HG02981 (cell line): ENCODE results near the gene CPSF3.
"Not testable (repeated sequence)": the region's sequence is repeated elsewhere in the genome, so short reads cannot be mapped to it uniquely, and the experiment has no call there.

ENCODE experiments used
- ATAC-seq: cut with Tn5 transposase; IDR thresholded peaks from one replicate; pipeline ENCODE4 v1.9.1; 2021; ENCODE audit warnings: mild to moderate bottlenecking, moderate library complexity; ENCODE audit not compliant: unreplicated experiment

CPSF3 gene

GRCh38 chr2:9498210-9498609 is 74.8 kb downstream of the CPSF3 start:
- no peak for ATAC-seq

- ATAC-seq = no peak
Observed at GRCh38 chr2:9508931-9509330, 85.5 kb downstream of the CPSF3 start.

- ATAC-seq = not testable (repeated sequence)
Observed at GRCh38 chr2:9513946-9514345, 90.5 kb downstream of the CPSF3 start.

- no peak for ATAC-seq
Observed at GRCh38 chr2:9517118-9517782, 93.8 kb downstream of the CPSF3 start.

- ATAC-seq = no peak
Observed at GRCh38 chr2:9518163-9518562, 94.7 kb downstream of the CPSF3 start.

- no peak for ATAC-seq
Observed at GRCh38 chr2:9518780-9519179, 95.3 kb downstream of the CPSF3 start.

GRCh38 chr2:9519250-9519649 is 95.8 kb downstream of the CPSF3 start:
- ATAC-seq = no peak
